Testis (tissue), 2 donors: ENCODE results near the gene PNMA1.

ENCODE experiments used
- CTCF ChIP-seq, 3 experiments: fragments of 450-650 bp in 2 of 3; fragments of 200-600 bp in 1 of 3; sonication (generic) in 1 of 3; IDR thresholded peaks; one replicate each; pipeline ENCODE4 v1.5.1; 2016 to 2019; ENCODE audit warnings: antibody characterized with exemption in 3 of 3, mild to moderate bottlenecking in 2 of 3, moderate library complexity in 1 of 3
- POLR2A ChIP-seq: fragments of 450-650 bp; IDR thresholded peaks from one replicate; pipeline ENCODE4 v1.6.1; 2017; ENCODE audit warnings: antibody characterized with exemption, mild to moderate bottlenecking, moderate library complexity

GRCh38 chr14:73745571-73746519, 31.7 kb upstream of the PNMA1 start:
- TF ChIP-seq POLR2A = no peak
- no peak for TF ChIP-seq CTCF (IDR thresholded peaks at IDR 0.05)
